Esophagus muscularis mucosa (tissue), 4 donors: ENCODE results near the gene TLL2. TPM values are rescaled to one million over a fixed set of nuclear protein-coding genes. Genes with fewer than 3 reads are reported as not detected.
A peak's percentile ranks its signal among the peaks of the same experiment; 100 is the strongest.

Experiments
- DNase-seq: peaks from one replicate; pipeline ENCODE4 v3.0.0-alpha.2; 2017; ENCODE audit errors: extremely low spot score
- H3K27ac ChIP-seq, 4 donors: fragments of 200-600 bp; sonication (generic); replicated peaks in 1 of 4; 1 replicate in 3 of 4; 2 replicates in 1 of 4; pipeline ENCODE4 v1.5.1; 2016 to 2019; ENCODE audit warnings: mild to moderate bottlenecking in 1 of 4
- H3K27me3 ChIP-seq, 4 donors: fragments of 200-600 bp; sonication (generic); one replicate each; pipeline versions ENCODE4 v1.5.1 to v1.6.0; 2016 to 2019
- H3K36me3 ChIP-seq, 4 donors: fragments of 200-600 bp; sonication (generic); one replicate each; pipeline ENCODE4 v1.5.1; 2016 to 2019
- H3K4me1 ChIP-seq, 4 donors: fragments of 200-600 bp; sonication (generic); one replicate each; pipeline ENCODE4 v1.5.1; 2016 to 2019
- H3K4me3 ChIP-seq, 4 donors: fragments of 200-600 bp; sonication (generic); 1 replicate in 2 of 4; 2 replicates in 2 of 4; pipeline ENCODE4 v1.5.1; 2016 to 2019; ENCODE audit warnings: mild to moderate bottlenecking in 4 of 4, moderate library complexity in 1 of 4
- H3K9me3 ChIP-seq, 4 donors: fragments of 200-600 bp; sonication (generic); 1 replicate in 3 of 4; 2 replicates in 1 of 4; pipeline ENCODE4 v1.5.1; 2016 to 2019
- CTCF ChIP-seq, 3 experiments: fragments of 200-600 bp in 2 of 3; fragments of 450-650 bp in 1 of 3; sonication (generic) in 2 of 3; IDR thresholded peaks; one replicate each; pipeline ENCODE4 v1.5.1; 2017 to 2019; ENCODE audit warnings: antibody characterized with exemption in 3 of 3, mild to moderate bottlenecking in 2 of 3, moderate library complexity in 1 of 3
- EP300 ChIP-seq: sonication (generic); formaldehyde crosslinking; IDR thresholded peaks from one replicate; pipeline ENCODE4 v1.6.1; 2017; ENCODE audit warnings: antibody characterized with exemption
- POLR2A ChIP-seq: fragments of 450-650 bp; IDR thresholded peaks from one replicate; pipeline ENCODE4 v1.6.1; 2017; ENCODE audit warnings: antibody characterized with exemption, moderate library complexity, mild to moderate bottlenecking, low read depth
- POLR2AphosphoS5 ChIP-seq, 2 donors: sonication (generic); formaldehyde crosslinking; IDR thresholded peaks; one replicate each; pipeline ENCODE4 v1.6.1; 2017; ENCODE audit warnings: antibody characterized with exemption in 2 of 2
- WGBS: methylation state at CpG from one replicate; pipeline ENCODE4 v1.1.5; 2018; 5-methylcytosine and 5-hydroxymethylcytosine counted together
- intact Hi-C: fragments of 100-400 bp; cut with DNase I; formaldehyde crosslinking; loops from one replicate; pipeline ENCODE4 v1.15.1; 2023
- total RNA-seq, 4 donors: library from RNA; depleted of rRNA; stranded (reverse); fragments of >200 nt; gene quantifications; one replicate each; pipeline versions ENCODE4 v1.1.0 to v1.2.1, GENCODE V29; 2016

Gene TLL2
- total RNA-seq, 4 donors from 2014 or later, result 0.17 to 2.1 (median 0.27) TPM

- Histone ChIP-seq H3K9me3 (no peaks in the 10 kb centered on the region), H3K4me1 (peaks cover 7 to 34% (median 32%) of the 10 kb centered on the region in 4 donors), H3K27me3 (no peaks in the 10 kb centered on the region), H3K27ac (no peak overlapping the region), H3K36me3 (no peaks in the 10 kb centered on the region), H3K4me3 (peak overlapping the region; percentile 49 to 60 (median 50))
- peak; percentile 94 for DNase-seq
- TF ChIP-seq EP300 (no peak), POLR2A (no peak), CTCF (IDR thresholded peaks at IDR 0.05) (peak in 2 of 3 experiments; percentile 97), POLR2AphosphoS5 (IDR thresholded peaks at IDR 0.05) (peak in 1 of 2 donors; percentile 67)
- 12% methylated on average over 27 of the region's 36 CpGs for WGBS
- intact Hi-C loops, result loop anchor here (5.0 to 10.0 kb wide), 3 partner anchors 137 to 650 kb away; partner anchors contain the start of genes LCOR and TLL2
Measured at GRCh38 chr10:96374985-96375830, 138.5 kb downstream of the TLL2 start.

GRCh38 chr10:96374639-96374984 lies 139.1 kb downstream of the TLL2 start:
- Histone ChIP-seq H3K4me1 (peaks cover 7 to 34% (median 32%) of the 10 kb centered on the region in 4 donors), H3K27me3 (no peaks in the 10 kb centered on the region), H3K36me3 (no peaks in the 10 kb centered on the region), H3K4me3 (peak overlapping the region; percentile 49 to 60 (median 50)), H3K9me3 (no peaks in the 10 kb centered on the region), H3K27ac (no peak overlapping the region)
- DNase-seq, result no peak
- intact Hi-C loops, result loop anchor here (10.0 kb wide), 1 partner anchor 650 kb away; no protein-coding TSS in a partner anchor
- 34% methylated on average over 8 of the region's 9 CpGs for WGBS
- no peak for TF ChIP-seq EP300

GRCh38 chr10:96374004-96374403 lies 139.7 kb downstream of the TLL2 start:
- intact Hi-C loops, result loop anchor here (10.0 kb wide), 1 partner anchor 651 kb away; no protein-coding TSS in a partner anchor
- Histone ChIP-seq H3K27me3 (no peaks in the 10 kb centered on the region), H3K9me3 (no peaks in the 10 kb centered on the region), H3K27ac (no peak overlapping the region), H3K4me3 (no peak overlapping the region), H3K4me1 (peaks cover 7 to 31% (median 30%) of the 10 kb centered on the region in 4 donors), H3K36me3 (no peaks in the 10 kb centered on the region)
- TF ChIP-seq POLR2A (no peak), EP300 (no peak), CTCF (IDR thresholded peaks at IDR 0.05) (no peak), POLR2AphosphoS5 (IDR thresholded peaks at IDR 0.05) (no peak)
- no peak for DNase-seq
- WGBS, result 84% methylated on average over 5 of the region's 5 CpGs

- Histone ChIP-seq H3K4me1 (peaks cover 0 to 29% (median 20%) of the 10 kb centered on the region in 4 donors), H3K36me3 (no peaks in the 10 kb centered on the region), H3K27ac (no peak overlapping the region), H3K4me3 (no peak overlapping the region), H3K9me3 (no peaks in the 10 kb centered on the region), H3K27me3 (no peaks in the 10 kb centered on the region)
- TF ChIP-seq POLR2AphosphoS5 (IDR thresholded peaks at IDR 0.05) (no peak), EP300 (no peak), CTCF (IDR thresholded peaks at IDR 0.05) (no peak), POLR2A (no peak)
- WGBS, result 86% methylated on average over 5 of the region's 11 CpGs
- no peak for DNase-seq
- intact Hi-C loops, result loop anchor here (10.0 kb wide), 1 partner anchor 653 kb away; no protein-coding TSS in a partner anchor
Measured at GRCh38 chr10:96371356-96371755, 142.4 kb downstream of the TLL2 start.

- peaks cover 0 to 28% (median 21%) of the 10 kb centered on the region in 4 donors for H3K4me1 ChIP-seq
- TF ChIP-seq EP300 (no peak), POLR2AphosphoS5 (IDR thresholded peaks at IDR 0.05) (no peak), CTCF (IDR thresholded peaks at IDR 0.05) (peak; percentile 71 to 87 (median 71))
- no peaks in the 10 kb centered on the region for H3K9me3 ChIP-seq
- 37% methylated on average over 13 of the region's 16 CpGs for WGBS
- no peak overlapping the region for H3K27ac ChIP-seq
- DNase-seq, result no peak
- H3K4me3 ChIP-seq, result no peak overlapping the region
- no peaks in the 10 kb centered on the region for H3K36me3 ChIP-seq
- H3K27me3 ChIP-seq, result no peaks in the 10 kb centered on the region
- intact Hi-C loops, result loop anchor here (10.0 kb wide), 1 partner anchor 654 kb away; no protein-coding TSS in a partner anchor
Measured at GRCh38 chr10:96370584-96371157, 143.1 kb downstream of the TLL2 start.
